ENCODE measurements around the gene FAM200B.

FAM200B gene

DNA sequence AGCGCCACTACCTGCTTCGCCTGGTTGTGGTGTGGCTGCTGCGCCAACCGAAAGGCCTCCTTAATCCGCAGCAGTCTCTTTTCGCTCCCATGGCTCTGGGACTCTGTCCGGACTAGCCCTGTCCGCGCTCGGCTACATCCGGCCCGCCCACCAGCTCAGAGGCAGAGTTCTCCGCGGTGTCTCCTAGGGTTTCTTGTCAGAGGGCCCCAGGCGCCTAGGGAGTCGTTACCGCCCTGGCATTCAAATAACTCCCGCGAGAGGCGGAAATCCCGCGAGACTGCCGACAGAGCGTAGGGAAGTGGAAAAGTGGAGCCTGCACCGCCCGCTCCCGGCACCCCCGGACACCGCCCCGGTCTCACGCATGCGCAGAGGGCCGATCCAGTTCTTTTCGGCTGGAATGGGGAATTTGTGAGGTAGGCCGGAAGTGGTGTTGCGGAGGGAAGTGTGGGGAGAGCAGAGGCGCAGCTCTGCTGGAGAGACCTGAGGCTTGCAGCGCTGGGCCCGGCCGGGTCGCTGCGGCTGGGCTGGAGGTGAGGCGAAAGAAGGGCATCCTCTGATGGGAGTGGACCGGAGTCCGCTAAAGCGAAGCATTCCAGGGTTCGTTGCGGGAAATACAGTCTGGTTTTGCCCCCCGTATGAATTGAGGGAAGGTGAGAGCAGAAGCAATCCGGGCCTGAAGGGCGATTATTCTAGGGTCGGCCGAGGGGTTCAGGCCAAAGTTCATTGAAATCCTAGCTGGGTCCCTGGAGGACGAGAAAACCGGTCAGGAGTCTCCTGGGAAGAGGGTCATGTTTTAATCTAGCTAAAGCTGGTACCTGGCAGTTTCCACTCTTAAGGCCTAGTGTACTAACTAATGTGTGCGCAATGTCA lies at the start of gene FAM200B:
TSS of gene FAM200B (plus strand) at position 456 of the 870 bp plus-strand sequence. CDS start 5,151 bp downstream, outside the sequence.
- DNase-seq = peak; percentile 96 to 99

DNA sequence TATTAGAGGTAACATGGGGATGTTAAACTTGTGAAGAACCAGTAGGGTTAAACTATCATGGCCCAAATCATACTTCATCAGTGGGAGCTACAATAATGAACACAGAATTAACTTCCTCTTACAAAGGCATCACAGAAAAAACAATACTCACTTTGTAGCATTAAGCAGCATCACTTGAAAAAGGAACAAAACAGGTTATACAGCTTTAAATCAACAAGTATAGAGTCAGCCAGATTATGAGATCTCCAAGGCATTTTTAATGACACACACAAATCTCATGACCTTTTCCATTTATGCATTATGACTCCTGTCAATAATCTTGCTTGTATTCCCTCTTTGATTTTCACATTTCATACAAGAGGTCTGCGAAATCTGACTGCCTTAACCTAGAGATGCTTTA lies 44.8 kb upstream of the FAM200B start:
- no peak for DNase-seq

DNA sequence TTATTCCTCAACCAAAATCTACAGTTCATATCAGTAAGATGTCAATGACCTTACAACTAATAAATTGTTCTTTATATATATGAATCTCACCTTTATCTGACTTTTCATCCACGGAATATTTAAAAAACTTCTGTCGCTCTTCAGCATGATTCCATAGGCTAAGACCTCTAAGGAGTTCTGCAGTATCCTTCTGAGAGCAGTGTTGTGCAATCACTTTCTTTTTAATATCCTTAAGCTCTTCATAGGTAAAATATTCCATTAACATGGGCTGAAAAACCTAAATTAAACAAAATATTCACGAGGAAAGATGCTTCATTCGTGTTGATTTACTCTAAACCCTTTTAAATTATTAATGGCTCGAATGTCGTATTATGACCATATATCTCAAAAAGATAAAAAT lies 43.2 kb upstream of the FAM200B start:
- no peak for DNase-seq

DNA sequence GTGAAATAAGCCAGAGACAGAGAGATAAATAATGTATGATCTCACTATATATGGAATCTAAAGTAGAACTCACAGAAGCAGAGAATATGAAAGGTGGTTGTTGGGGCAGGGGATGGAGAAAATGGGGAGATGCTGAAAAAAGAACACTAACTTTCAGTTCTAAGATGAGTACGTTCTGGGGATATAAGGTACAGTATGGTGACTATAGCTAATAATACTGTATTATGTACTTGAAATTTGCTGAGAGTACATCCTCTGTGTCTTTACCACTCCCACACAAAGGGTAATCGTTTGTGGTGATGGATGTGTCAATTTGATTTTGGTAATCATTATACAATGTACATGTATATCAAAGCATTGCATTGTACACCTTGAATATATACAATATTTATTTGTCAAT lies 33.0 kb upstream of the FAM200B start:
- no peak for DNase-seq

DNA sequence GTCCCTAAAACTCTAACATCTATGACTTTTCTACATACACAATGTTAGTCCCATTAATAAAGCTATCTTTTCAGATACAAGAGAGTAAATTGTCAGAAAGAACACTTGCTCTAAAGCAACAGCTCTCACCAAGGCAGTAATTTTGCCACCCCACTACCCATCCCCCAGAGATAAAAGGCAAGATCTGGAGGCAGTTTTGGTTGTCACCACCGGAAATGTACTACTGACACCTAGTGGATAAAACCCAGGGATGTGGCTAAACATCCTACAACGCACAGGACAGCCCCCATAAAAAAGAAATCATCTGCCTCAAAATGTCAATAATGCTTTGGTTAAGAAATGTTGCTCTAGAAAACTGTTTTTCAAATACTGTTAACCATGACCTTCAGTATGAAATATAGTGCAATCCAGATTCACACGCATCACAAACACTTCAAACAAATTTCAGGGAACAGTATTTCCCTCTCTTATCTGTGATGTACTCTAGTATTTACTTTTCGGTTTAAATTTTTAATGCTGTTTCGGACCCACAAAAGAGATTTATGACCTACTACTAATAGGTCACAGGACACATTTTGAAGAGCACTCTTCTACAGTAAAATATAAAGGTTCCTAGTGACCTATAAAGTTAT lies 31.6 kb upstream of the FAM200B start:
- DNase-seq = peak; percentile 10 to 33

DNA sequence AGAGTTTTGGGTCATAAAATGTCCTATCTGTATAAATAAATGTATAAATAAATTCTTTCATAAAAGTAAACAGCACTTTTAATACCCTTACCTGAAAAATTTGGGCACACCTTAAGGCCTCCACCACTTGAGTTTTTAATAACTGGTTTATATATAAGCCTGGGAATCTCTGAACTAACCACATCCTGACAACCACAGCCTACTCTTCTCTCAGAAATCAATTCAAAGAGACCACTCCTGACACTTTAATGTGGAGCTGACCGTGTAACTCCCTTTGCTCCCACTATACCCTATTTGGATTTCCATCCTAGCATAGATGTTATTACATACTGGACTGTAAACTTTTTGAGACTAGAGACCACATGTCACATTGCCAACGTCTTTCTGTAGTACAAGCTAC lies 30.0 kb upstream of the FAM200B start:
- no peak for DNase-seq

DNA sequence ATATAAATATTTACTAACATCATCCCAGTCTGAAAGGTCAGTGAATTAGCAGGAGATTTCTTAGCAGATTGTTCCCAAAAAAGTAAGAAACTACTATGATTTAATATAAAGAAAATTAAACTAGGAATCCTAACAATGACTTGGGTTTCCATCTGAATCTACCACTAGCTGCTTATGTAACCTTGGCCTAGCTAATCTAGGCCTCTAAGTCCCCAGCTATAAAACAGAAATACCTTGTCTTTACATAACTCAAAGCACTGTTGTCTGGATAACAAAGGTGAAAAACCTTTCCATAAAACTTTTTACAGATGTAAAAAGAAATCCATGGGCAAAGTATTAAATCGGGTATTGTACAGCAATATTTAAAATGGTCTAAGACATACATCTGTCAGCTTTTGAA lies 29.4 kb upstream of the FAM200B start:
- no peak for DNase-seq

DNA sequence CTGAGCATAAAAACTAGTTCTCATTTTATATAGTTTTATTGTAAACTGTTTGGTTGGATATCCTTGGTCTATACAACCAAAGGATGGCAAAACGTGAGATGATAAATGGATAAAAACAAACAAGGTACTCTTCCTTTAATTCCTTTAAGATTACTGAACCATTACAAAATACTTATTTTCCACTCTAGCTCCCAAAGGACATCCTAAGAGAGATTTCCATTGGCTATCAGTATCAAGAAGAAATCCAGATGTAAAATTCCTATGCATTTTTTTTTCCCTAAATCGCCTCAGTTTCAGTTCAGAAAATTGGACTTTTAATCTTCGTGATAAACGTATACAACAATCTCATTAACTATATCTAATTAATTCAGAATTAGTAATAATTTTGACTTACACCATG lies 28.8 kb upstream of the FAM200B start:
- DNase-seq = no peak

DNA sequence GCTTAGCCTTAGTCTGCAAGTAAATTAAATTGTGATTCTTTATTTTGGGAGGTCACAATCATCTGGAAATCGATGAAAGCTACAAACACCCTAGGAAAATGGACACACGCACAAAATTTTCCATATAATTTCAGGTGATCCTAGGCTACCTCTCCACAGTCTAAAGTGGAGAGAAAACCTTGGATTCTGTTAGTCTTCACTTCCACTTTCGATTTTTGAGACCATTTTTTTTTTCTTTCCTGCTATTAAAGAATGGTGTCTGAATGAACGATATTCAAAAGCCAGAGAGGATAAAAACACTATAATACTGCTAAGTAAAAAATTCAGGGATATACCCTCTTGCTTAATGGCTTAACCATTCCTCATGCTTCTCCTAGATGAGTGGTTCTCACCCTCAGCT lies 28.2 kb upstream of the FAM200B start:
- no peak for DNase-seq

DNA sequence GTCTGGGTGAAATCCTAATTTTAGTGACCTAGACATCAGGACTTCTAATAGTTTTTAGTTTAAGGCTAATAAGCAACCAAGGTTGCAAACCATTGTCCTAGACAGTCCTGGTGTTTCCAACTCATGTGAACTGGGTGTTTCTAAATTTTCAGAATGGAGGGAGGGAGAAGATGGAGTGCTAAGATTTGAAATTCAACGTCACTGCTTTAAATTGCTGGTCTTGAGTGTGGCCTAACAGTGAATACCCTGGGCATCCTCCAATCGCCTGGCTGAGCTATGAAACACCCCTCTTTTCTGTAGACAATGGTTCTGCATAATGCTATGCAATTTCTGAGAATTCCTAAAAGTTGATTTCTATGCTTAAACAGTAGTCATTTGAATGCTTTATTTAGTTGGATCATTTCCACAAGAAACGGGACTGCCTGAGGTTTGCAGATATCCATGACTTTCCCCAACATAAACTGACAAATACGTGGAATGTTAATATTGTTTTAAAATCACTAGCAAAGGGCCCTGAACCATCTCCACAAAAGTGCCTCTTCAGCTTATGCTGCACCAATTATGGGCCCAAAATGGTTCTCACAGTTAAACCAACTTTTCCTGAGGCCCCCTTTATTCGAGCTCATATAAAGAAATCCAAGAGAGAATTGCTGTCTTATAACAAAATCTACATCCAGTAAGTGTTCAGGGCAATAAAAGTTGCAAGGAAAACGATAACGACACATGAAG lies 27.6 kb upstream of the FAM200B start:
- peak; percentile 13 to 69 for DNase-seq

DNA sequence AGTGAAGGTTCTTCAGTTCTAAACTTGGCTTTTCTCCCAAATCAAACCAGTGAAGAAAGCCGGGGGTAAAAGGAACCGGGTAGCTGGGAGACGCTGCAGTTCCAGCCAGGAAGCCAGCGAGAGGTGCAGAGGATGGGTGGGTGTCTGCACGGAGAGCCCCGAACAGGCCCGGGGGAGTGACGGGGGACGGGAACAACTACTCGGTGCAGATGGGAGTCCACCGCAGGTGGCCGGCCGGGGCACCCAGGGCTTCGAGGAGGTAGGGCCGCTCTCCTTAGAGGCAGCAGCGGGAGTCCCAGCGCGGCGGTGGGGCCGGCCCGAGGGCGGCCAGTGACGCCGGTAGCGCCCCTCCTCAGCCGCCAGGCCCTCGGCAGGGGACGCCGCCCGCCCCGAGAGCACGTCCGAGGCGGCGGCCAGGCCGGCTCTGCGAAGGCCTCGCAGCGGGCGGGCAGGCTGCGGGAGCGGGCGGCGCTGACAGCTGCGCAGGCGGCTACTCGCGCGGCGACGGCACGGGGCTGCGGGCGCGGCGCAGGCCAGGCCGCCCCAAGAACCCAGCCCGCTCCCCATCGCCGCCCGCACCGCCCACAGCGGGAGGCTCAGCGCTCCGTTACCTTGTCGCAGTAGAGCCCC lies 26.9 kb upstream of the FAM200B start:
- DNase-seq = peak; percentile 56 to 57

DNA sequence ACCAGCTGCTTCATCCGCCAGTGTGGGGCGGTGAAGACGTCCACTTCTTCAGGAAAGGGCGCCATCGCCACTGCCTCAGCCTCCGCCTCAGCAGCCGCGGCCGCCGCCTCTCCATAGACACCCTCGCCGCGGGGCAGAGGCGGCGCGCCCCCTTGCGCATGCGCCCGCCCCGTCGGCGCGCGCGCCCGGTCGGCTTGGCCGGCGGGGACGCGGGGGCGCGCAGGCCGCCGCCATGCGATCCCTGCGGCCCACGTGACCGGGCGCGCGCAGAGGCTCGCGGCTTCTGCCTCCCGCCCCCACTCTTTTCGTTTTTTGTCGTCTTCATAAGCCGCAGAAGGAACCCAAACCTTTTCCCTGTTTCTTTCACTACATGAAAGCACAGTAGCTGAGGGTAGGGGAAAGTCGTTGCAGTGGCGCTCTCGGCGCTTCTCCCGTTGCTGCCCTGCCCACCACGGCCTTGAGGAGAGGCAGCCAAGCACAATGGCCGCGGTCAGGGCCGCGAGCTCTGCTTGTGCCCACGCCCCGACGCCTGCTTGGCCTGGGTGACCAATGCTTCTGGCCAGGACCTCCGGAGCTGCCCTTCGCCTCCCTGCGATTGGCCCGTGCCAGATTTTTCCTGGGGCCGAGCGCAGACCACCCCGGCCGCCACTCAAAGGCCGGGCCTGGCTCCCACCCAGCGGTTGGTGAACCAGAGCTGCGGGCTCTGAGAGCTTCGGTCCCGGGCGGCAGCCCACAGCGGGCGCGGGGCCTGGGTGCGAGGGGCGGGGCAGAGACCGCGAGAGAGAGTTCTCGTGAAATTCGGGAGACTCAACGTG lies 26.2 kb upstream of the FAM200B start, which contains the start of gene FBXL5:
TSS of gene FBXL5 (minus strand) at position 135 of the 815 bp plus-strand sequence. CDS start at position 65, 70 bp downstream.
- peak; percentile 72 to 73 for DNase-seq

DNA sequence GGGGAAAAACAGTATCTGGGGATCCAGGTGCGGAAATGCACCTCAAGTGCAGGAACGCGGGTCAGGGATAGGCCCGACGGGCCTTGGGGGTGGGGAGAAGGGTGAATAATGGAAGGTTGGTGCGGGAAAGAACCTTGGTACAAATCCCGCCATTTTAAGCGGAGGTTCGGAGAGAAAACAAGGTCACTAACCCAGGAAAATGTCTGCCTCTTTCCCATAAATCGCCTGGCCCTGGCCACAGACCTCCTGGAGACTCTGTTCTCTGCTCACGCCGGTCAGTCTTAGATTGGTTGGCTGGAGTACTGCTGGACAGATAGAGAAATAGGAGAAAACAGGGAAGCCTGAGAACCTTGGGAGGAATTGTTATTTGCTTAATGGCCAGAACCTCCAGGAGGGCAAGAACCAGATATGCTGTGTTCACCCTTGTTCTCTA lies 25.6 kb upstream of the FAM200B start:
- DNase-seq = no peak

DNA sequence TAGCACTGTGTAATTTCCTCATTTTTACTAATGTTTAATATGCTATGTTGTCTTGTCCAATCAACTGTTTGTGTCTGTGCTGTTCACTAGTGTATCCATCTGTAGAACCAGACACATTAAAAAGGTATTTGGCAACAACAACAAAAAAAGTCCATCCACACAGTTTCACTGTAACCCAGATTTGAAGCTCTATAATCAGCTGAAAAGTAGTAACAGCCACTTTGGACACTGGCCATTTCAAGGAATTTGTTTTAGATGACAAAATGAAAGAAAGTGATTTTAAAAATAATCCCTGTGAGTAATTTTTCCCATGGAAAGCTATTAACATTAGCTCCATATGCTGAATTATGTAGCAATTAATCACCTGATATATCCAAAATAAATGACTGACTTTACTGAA lies 24.3 kb upstream of the FAM200B start:
- DNase-seq = no peak

DNA sequence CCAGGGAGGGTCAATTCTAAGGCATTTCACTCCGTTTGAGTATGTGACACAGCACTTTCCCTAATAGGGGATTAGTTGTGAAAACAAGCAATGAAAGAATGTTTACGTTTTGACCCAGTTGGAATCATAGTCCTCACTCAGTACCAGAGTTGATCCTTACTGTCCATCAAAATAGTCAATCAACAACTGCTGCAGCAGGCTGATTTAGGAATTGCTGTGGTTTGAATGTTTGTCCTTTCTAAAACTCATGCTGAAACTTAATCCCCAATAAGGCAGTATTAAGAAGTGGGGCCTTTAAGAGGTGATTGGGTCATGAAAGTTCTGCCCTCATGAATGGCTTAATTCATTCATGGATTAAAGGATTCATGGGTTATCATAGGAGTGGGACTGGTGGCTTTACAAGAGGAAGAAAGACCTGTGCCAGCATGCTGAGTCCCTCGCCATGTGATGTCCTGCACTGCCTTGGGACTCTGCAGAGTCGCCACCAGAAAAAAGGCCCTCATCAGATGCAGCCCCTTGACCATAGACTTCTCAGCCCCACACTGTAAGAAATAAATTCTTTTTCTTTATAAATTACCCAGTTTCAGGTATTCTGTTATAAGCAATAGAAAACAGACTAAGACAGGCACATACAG lies 23.4 kb upstream of the FAM200B start:
- DNase-seq = no peak

DNA sequence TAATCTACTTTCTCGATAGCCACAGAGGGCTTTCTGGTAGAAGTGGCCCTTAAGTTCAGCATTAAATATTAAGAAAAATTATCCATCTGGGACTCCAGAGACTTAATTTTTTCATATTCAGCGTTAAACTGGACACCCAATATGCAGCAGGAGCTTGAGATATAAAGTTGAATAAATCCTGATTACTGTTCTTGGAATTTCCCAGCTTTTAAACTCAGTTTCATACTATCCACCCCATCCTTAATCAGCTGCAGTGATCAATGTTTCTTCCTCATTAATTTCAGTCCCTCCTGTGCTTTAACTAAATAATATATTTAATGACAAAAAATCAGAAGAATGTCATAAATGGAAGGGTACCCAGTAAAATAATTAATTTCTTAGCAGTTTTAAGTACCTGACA lies 22.8 kb upstream of the FAM200B start:
- no peak for DNase-seq

DNA sequence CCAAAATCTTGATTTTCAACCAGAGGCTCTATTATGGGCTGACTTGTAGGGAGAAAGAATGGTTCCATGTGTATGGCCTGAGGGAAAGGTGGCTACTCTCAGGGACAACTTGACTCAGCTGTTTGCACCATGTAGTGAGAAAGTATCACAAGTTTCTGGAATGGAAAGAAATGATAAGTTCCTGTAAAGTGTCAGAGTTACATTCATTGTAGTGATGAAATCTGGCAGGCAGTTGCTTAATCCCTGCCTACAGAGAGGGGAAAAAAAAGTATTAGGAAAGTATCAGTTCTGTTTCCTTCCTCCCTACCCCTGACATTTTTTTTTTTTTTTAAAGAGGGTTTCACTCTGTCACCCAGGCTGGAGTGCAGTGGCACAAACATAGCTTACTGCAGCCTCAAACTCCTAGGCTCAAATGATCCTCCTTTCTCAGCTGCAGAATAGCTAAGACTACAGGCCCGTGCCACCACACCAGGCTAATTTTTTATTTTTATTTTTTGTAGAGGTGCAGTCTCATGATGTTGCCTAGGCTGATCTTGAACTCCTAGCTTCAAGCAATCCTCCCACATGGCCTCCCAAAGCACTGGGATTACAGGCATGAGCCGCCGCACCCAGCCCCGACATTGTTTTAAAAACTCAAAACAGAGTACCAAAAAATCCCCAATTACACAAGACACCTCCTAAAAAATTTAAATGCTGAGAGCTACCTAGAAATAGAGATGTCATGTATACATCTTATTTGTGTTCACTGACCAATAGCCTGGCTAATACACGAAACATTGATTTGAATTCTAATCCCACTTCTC lies 21.7 kb upstream of the FAM200B start:
- DNase-seq = no peak

DNA sequence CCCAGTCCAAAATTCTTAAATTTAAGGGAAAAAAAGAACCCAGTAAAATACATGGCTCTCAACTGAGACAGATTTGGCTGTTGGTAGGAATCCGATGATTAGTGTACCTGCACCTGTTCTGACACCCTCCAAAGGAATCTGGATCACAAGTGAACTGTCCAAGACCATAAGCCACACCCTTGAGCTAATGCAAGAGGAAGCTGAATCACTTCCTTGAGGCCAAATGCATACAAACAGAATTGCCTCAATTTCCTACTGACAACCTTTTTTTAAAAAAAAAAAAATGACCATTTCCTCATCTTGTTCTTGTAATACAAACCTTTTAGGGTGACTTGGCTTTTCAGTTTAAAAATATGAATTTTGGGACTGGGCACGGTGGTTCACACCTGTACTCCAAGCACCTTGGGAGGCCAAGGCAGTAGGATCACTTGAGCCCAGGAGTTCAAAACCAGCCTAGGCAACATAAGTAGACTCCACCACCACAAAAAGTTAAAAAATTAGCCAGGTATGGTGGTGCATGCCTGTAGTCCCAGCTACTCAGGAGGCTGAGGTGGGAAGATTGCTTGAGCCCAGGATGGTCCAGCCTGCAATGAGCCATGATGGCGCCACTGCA lies 15.8 kb upstream of the FAM200B start:
- no peak for DNase-seq

DNA sequence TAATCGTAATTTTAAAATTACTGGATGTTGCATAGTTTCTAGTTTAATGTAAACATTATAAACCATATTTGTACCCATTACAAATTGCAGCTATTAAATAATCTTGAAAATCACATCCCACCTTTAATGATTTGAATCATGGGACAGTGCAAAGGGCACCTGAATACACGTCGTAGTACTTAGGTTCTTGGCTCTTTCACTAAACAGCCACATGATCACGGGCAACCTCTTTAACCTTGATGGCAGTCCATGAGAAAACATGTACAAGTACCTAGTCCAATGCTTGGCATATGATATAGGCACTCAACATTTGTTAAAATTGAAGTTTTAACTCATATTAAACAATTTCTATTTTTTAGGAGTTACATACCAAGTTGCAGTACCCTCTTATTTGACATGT lies 14.6 kb upstream of the FAM200B start:
- no peak for DNase-seq
